Astrocyte of the spinal cord (primary cell): ENCODE measurements around the gene CNPY2.
A peak's percentile ranks its signal among the peaks of the same experiment; 100 is the strongest.

Source experiments
- DNase-seq: peaks from one replicate; pipeline ENCODE4 v3.0.0; 2011; ENCODE audit warnings: low read depth, low spot score
- H3K4me3 ChIP-seq: 2 replicates; pipeline ENCODE4 v1.5.1; 2011; ENCODE audit warnings: low read depth, mild to moderate bottlenecking, low read length, moderate library complexity
- in situ Hi-C: cut with HindIII; loops from 2 replicates; pipeline ENCODE4 v1.10.0; 2017; ENCODE audit warnings: low sequenced_read_pairs
- TF ChIP-seq, protein P1 (sequence below): IDR thresholded peaks from 2 replicates; pipeline ENCODE4 v1.5.1; 2012; ENCODE audit warnings: low read depth, mild to moderate bottlenecking, low read length, inconsistent platforms

The CNPY2 gene

DNA sequence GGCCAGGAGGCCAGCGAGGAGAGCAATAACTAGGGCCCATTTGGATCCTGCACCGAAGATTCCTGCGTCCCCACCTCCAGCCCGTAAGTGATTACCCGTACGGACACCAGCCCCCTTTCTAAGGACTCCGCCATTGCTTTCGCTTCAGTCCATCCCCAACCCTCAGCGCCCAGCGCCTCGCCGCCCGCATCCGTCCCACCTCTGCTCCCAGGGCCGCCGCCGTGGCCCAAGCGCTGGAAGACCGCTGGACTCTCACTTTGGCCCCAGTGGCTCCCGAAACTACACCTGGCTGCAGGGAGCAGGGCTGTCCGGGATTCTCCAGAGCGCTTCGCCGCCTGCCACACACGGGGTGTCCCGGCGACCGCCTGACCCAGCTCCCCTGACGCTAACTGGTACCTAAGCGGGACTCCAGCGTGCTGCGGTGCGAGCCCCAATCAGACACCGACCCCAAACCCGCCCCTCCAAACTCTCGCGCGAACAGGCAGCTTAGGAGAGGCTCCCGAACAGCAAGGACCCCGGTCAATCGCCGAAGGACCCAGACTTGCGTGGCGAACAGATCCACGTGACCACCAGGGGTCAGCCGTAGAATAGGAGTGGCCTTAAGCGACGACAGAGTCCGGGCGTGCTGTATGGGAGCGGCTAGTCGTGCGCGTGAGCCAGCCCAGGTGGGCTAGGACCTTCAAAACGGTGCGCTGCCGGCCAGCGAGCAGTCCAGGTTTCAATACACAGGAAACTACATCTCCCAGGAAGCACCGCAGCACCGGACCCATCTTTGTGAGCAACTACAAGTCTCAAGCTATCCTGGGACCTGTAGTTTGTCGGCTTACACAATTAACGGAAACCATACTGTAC, at the start of gene CNPY2:
Gene CNPY2 (minus strand): TSS at position 367 of the 852 bp plus-strand sequence. CDS start 771 bp downstream, outside the sequence.
- in situ Hi-C loops: no loop called here
- DNase-seq: peak; percentile 98
- peak within 1 kb of the TSS; percentile 84 for H3K4me3 ChIP-seq
- TF ChIP-seq, protein P1, sequence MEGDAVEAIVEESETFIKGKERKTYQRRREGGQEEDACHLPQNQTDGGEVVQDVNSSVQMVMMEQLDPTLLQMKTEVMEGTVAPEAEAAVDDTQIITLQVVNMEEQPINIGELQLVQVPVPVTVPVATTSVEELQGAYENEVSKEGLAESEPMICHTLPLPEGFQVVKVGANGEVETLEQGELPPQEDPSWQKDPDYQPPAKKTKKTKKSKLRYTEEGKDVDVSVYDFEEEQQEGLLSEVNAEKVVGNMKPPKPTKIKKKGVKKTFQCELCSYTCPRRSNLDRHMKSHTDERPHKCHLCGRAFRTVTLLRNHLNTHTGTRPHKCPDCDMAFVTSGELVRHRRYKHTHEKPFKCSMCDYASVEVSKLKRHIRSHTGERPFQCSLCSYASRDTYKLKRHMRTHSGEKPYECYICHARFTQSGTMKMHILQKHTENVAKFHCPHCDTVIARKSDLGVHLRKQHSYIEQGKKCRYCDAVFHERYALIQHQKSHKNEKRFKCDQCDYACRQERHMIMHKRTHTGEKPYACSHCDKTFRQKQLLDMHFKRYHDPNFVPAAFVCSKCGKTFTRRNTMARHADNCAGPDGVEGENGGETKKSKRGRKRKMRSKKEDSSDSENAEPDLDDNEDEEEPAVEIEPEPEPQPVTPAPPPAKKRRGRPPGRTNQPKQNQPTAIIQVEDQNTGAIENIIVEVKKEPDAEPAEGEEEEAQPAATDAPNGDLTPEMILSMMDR: no peak

DNA sequence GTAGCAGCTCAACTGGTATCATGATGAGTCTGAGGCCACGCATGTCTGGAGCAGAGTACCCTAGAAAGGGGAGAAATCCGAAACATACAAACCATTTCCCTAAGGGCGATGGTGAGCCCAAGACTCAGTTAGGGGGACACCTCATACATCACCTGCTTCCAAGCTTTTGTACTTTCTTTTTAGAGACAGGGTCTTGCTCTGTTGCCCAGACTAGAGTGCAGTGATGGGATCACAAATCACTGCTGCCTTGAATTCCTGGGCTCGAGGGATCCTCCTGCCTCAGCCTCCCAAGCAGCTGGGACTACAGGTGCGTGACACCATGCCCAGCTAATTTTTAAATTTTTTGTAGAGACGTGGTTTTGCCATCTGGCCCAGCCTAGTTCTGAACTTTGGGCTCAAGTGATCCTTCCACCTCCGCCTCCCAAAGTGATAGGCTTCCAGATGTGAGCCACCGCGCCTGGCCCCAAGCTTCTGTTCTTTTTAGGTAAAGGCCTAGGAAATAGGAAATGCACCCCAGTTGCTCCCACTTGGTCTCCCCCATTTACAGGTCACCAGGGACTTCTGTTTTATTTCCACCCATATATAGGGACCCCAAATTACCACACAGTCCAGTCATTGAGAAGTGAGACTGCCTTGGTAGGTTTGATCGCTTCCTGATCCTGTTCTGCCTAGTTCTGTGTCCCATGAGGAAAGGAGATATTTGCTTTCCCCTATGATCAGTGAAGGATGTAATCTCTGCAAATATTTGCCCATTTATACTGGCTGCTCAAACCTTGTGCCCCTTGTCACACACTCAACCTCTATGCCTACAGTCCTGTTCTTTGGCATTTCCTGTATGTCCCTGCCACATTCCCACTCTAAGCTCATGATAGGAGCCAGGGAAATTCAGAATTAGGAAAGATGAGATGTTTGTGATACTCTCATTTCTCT, 46.6 kb upstream of the CNPY2 start, which contains the start of gene APOF:
Gene APOF (minus strand): TSS at position 728 of the 930 bp plus-strand sequence. CDS start 112 bp downstream, at position 616.
- no peak within 1 kb of the TSS for H3K4me3 ChIP-seq
- TF ChIP-seq, protein P1: no peak
- in situ Hi-C loops: no loop called here
- no peak for DNase-seq

DNA sequence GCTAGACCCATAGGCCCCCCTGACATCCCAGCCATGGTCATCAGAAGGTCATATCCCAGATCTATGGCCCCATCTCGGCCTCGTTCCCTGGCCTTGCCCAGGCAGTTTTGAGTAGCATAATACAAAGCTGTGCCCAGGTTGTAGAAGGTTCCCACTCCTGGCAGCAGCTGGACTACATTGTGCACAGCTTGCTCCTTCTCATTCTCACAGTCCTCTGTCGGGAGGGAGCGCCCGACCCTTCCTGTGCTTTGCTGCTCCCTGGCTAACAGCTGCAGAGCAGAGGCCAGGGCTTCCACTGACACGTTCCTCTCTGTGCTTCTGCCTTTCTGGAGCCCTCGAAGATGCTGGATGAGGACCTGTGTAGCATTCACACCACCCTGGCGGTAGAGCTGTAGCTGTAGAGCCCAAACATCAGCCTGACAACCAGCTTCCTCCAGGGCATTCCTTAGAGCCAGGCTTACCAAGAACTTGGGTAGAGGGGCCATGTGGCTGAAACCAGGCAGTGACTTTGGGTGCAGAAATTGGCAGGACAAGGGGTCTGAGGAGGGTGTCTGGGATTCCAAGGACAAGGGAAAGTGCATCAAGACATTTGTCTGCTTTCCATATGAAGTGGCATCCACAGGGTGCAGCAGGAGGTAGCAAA, 45.8 kb upstream of the CNPY2 start:
- TF ChIP-seq, protein P1: no peak
- H3K4me3 ChIP-seq: no peak overlapping the region
- in situ Hi-C loops: no loop called here
- DNase-seq: no peak

DNA sequence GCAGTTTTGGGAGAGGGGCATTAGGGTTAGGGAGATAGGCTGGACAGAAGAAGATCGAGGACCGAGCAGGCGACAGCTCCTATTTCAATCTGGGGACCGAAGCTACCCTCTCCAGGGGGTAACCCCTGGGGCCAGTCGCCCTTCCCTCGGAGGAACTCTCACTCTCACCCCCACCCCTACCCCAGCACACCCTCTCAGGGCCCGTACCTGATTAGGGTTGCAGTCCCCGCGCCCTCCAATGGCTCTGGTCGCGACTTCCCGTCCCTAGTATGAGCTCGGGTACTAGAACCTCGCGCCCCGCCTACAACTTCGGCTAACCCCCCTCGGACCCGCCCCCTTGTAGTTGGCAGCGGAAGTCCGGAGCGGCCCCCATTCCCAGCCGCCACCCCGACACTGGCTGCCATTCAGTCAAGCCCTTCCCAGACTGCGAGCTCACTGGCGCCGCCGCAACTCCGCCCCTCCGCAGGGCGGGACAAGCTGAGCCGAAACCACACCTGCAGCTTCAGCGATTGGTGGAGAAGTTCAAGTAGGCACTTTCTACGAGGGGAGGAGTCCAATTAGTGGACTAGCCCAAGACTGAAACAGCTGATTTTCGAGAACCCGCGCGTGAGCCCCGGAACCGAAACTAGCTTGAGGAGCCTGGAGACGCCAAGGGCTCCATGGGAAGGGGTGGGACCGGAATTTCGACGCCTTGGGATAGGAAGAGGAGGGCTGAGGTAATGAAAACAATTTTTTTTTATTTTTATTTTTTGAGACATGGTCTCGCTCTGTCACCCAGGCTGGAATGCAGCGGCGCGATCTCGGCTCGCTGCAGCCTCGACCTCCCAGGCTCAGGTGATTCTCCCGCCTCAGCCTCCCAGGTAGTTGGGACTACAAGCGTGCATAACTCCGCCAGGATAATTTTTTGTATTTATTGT, 44.3 kb upstream of the CNPY2 start, which contains the start of gene STAT2:
Gene STAT2 (minus strand): TSS at position 257 of the 917 bp plus-strand sequence. CDS start 3,536 bp downstream, outside the sequence.
- TF ChIP-seq, protein P1: no peak
- DNase-seq: peak; percentile 100
- in situ Hi-C loops: no loop called here
- H3K4me3 ChIP-seq: peak within 1 kb of the TSS; percentile 98

DNA sequence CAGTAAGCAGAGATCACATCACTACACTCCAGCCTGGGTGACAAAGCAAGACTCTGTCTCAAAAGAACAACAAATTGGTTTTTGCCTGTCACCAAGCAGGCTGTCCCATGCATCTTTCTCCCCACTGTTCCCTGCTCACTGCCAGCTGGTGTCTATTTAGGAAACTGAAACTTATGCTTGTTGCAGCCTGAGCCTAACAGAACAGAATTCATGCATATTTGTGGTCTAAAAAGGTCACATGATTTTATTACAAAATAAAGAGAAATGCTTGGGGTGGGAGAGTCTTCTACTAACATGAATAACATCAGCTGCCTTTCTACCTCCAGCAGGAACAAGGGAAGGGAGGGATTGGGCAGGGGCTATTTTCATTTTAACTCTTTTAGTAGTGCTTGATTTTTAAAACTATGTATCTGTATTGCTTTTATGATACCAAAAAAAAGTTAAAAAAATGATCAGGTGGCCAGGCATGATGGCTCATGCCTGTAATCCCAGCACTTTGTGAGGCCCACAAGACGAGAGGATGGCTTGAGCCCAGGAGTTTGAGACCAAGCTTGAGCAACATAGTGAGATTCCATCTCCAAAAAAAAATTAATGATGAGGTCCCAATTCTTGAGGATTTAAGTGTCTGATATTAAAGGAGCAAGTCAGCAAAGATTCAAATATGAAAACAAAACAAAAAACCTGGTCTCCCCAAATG, 43.2 kb upstream of the CNPY2 start:
- in situ Hi-C loops: no loop called here
- DNase-seq: peak; percentile 83
- peak overlapping the region; percentile 98 for H3K4me3 ChIP-seq
- TF ChIP-seq, protein P1: no peak
